Colonic mucosa (tissue), 4 donors: ENCODE measurements around the gene SLC12A7. TPM values are rescaled to one million over a fixed set of nuclear protein-coding genes. Genes with fewer than 3 reads are reported as not detected.

Experiments
- DNase-seq: peaks from one replicate; pipeline ENCODE4 v3.0.0-alpha.2; 2020
- H3K27ac ChIP-seq: fragments of 200-600 bp; one replicate; pipeline ENCODE4 v1.8.0; 2021
- H3K27me3 ChIP-seq: fragments of 200-600 bp; one replicate; pipeline ENCODE4 v1.8.0; 2021
- H3K36me3 ChIP-seq: fragments of 200-600 bp; one replicate; pipeline ENCODE4 v1.8.0; 2021
- H3K4me1 ChIP-seq: fragments of 200-600 bp; one replicate; pipeline ENCODE4 v1.8.0; 2021; ENCODE audit warnings: mild to moderate bottlenecking
- H3K4me3 ChIP-seq: fragments of 200-600 bp; one replicate; pipeline ENCODE4 v1.8.0; 2021
- H3K9ac ChIP-seq, 2 donors: one replicate each; pipeline ENCODE4 v1.7.0; 2013; ENCODE audit warnings: control low read depth in 2 of 2, low read depth in 2 of 2, low read length in 2 of 2
- H3K9me3 ChIP-seq: fragments of 200-600 bp; one replicate; pipeline ENCODE4 v1.8.0; 2021
- intact Hi-C: fragments of 100-400 bp; cut with DNase I; formaldehyde crosslinking; loops from one replicate; pipeline ENCODE4 v1.14.1; 2022
- total RNA-seq, 2 donors: library from RNA; stranded (reverse); fragmentation: NEBNext Ultra II Directional in 1 of 2; extraction: Animal tissue kit (Norgen Biotek cat#: 25700) in 1 of 2; gene quantifications; one replicate each; pipeline ENCODE4 v1.2.1, GENCODE V29; 2021
- TF ChIP-seq, protein P1 (sequence below): fragments of 200-600 bp; IDR thresholded peaks from one replicate; pipeline ENCODE4 v1.8.0; 2022; ENCODE audit warnings: antibody characterized with exemption, mild to moderate bottlenecking
- donor health status: healthy.
- donor health status: DM: no; HTN: no; CAD: no.
- donor health status: DM: no; HTN: no; CAD: no.

Gene SLC12A7
- total RNA-seq, 2 donors from 2014 or later: 64.6 to 81.2 TPM

- TF ChIP-seq, protein P1, sequence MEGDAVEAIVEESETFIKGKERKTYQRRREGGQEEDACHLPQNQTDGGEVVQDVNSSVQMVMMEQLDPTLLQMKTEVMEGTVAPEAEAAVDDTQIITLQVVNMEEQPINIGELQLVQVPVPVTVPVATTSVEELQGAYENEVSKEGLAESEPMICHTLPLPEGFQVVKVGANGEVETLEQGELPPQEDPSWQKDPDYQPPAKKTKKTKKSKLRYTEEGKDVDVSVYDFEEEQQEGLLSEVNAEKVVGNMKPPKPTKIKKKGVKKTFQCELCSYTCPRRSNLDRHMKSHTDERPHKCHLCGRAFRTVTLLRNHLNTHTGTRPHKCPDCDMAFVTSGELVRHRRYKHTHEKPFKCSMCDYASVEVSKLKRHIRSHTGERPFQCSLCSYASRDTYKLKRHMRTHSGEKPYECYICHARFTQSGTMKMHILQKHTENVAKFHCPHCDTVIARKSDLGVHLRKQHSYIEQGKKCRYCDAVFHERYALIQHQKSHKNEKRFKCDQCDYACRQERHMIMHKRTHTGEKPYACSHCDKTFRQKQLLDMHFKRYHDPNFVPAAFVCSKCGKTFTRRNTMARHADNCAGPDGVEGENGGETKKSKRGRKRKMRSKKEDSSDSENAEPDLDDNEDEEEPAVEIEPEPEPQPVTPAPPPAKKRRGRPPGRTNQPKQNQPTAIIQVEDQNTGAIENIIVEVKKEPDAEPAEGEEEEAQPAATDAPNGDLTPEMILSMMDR: no peak
- intact Hi-C loops: no loop called here
- no peaks in the 10 kb centered on the region for H3K4me1 ChIP-seq
- no peaks in the 10 kb centered on the region for H3K36me3 ChIP-seq
- H3K27ac ChIP-seq: no peak overlapping the region
- no peak for DNase-seq
- H3K9me3 ChIP-seq: no peaks in the 10 kb centered on the region
- H3K9ac ChIP-seq: no peak overlapping the region
- no peak overlapping the region for H3K4me3 ChIP-seq
- H3K27me3 ChIP-seq: no peaks in the 10 kb centered on the region
These were observed 76.2 kb downstream of the SLC12A7 start for GRCh38 chr5:1035421-1036405.

DNA sequence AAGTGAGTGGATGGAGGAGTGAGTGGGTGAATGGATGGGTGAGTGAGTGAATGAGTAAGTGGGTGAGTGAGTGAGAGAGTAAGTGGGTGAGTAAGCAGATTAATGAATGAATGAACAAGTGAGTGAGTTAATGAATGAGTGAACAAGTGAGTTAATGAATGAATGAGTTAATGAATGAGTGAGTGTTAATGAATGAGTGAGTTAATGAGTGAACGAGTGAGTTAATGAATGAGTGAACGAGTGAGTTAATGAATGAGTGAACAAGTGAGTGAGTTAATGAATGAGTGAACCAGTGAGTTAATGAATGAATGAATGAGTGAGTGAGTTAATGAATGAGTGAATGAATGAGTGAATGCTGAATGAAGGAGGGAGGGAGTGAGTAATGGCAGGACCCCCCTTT lies 76.9 kb downstream of the SLC12A7 start:
- H3K9me3 ChIP-seq: no peaks in the 10 kb centered on the region
- H3K4me1 ChIP-seq: no peaks in the 10 kb centered on the region
- no peak overlapping the region for H3K9ac ChIP-seq
- no peak overlapping the region for H3K4me3 ChIP-seq
- H3K36me3 ChIP-seq: no peaks in the 10 kb centered on the region
- H3K27ac ChIP-seq: no peak overlapping the region
- TF ChIP-seq, protein P1: no peak
- intact Hi-C loops: no loop called here
- no peaks in the 10 kb centered on the region for H3K27me3 ChIP-seq
- no peak for DNase-seq

GRCh38 chr5:1034421-1034905 lies 77.4 kb downstream of the SLC12A7 start:
- Histone ChIP-seq H3K27me3 (no peaks in the 10 kb centered on the region), H3K36me3 (no peaks in the 10 kb centered on the region), H3K4me1 (no peaks in the 10 kb centered on the region), H3K4me3 (no peak overlapping the region), H3K9me3 (no peaks in the 10 kb centered on the region), H3K9ac (no peak overlapping the region), H3K27ac (no peak overlapping the region)
- DNase-seq: no peak
- TF ChIP-seq, protein P1: no peak
- intact Hi-C loops: no loop called here

DNA sequence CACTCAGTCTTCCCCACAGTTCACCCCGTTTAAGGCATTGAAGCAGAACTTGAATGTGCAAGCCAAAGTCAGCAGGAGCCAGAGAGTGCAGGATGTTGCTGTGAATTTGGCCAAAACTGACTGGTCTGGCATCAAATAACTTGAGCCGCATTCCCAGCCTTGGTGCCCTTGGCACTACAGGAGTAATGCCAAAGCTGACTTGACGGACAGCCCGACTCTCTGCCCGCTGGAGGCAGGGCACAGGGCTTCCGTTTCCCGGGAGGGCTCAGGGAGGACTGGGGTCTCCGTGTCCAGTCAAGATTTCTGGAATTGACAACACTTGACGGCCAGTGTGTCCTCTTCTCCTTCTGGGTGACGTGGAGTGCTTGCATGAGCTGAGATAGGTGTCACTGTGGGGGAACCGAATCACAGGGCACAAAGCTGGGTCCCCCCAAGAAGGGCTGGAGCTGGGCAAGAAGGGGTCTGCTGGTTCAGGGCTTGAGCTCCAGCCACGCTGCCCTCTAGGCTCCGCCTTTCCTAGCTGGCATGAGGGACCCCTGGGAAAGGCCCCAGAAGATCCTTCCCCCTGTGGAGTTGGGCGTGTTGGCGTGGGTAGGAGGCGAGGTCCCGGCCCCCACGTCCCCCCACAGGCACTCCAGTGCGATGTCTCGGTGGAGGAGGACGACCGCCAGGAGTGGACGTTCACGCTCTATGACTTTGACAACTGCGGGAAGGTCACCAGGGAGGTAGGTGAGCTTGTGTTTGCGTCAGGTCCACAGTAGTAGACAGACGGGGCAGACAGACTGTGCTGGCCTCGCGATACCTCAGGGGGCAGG lies 78.0 kb downstream of the SLC12A7 start:
- intact Hi-C loops: no loop called here
- TF ChIP-seq, protein P1: no peak
- H3K9me3 ChIP-seq: no peaks in the 10 kb centered on the region
- H3K36me3 ChIP-seq: no peaks in the 10 kb centered on the region
- H3K27ac ChIP-seq: no peak overlapping the region
- no peaks in the 10 kb centered on the region for H3K27me3 ChIP-seq
- H3K4me1 ChIP-seq: no peaks in the 10 kb centered on the region
- no peak for DNase-seq
- no peak overlapping the region for H3K4me3 ChIP-seq
- H3K9ac ChIP-seq: no peak overlapping the region

DNA sequence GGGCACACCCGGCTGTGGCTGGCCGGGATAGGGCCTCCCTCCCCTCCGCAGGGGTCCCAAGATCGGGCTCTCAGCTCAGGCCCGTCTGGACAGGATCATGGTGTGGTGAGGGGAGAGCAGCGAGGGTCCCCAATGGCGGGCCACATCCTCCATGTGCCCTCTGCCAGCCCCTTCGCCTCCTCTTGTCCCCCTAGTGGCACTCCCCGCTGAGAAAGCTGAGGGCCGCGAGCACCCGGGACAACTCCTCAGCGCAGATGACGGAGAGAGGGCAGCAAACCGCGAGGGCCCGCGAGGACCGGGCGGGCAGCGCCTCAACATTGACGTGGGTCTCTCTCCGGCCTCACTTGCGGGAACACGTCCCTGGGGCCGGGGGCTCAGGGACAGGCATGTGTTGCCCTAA lies 78.7 kb downstream of the SLC12A7 start:
- Histone ChIP-seq H3K27me3 (no peaks in the 10 kb centered on the region), H3K9ac (no peak overlapping the region), H3K4me3 (no peak overlapping the region), H3K27ac (no peak overlapping the region), H3K36me3 (no peaks in the 10 kb centered on the region), H3K9me3 (no peaks in the 10 kb centered on the region), H3K4me1 (no peaks in the 10 kb centered on the region)
- intact Hi-C loops: no loop called here
- TF ChIP-seq, protein P1: no peak
- DNase-seq: no peak
